Endothelial cell of umbilical vein (primary cell): ENCODE data around the gene TGFBI. TPM values are rescaled to one million over a fixed set of nuclear protein-coding genes. Genes with fewer than 3 reads are reported as not detected.

ENCODE experiments used
- BruUV-seq: library from RNA; stranded (reverse); fragments of 400-500 nt; replicated peaks from 2 replicates; lab custom pipeline; 2021; lab: Mats Ljungman, UMichigan
- CTCF ChIA-PET: fragments of 300-600, 350-600 bp; sonication (Branson Sonifier 250); formaldehyde crosslinking; loops from one replicate; lab custom pipeline; 2021; ENCODE audit warnings: antibody characterized with exemption, inconsistent platforms; lab: Charles Lee
- POLR2A ChIA-PET: fragments of 300-600, 350-600 bp; sonication (Branson Sonifier 250); formaldehyde crosslinking; loops from one replicate; lab custom pipeline; 2021; ENCODE audit warnings: antibody characterized with exemption, inconsistent platforms; lab: Charles Lee
- DNase-seq: peaks from one replicate; pipeline ENCODE4 v3.0.0-alpha.2; 2011; ENCODE audit warnings: low read depth, low spot score
- FAIRE-seq: peaks from 2 replicates; lab custom pipeline; 2011; peaks lifted over from hg19 to GRCh38; lab: Jason Lieb, UNC
- H2AFZ ChIP-seq: 2 replicates; pipeline ENCODE4 v1.6.0; 2012; ENCODE audit warnings: low read depth, low read length, control low read depth, inconsistent platforms
- H3K27ac ChIP-seq: 2 replicates; pipeline ENCODE4 v1.5.1; 2011; ENCODE audit warnings: low read depth, mild to moderate bottlenecking, control low read depth, low read length, moderate library complexity; ENCODE audit not compliant: insufficient read depth
- H3K27me3 ChIP-seq, 2 experiments: 2 replicates each; pipeline versions ENCODE4 v1.6.0 to v1.6.1; 2011; ENCODE audit warnings: low read length in 2 of 2, mixed read lengths in 1 of 2; ENCODE audit not compliant: control insufficient read depth in 2 of 2, insufficient read depth in 2 of 2
- H3K36me3 ChIP-seq, 2 experiments: 2 replicates in 1 of 2; 3 replicates in 1 of 2; pipeline ENCODE4 v1.5.1; 2011; ENCODE audit warnings: low read length in 2 of 2, mild to moderate bottlenecking in 1 of 2, moderate library complexity in 1 of 2; ENCODE audit not compliant: control insufficient read depth in 2 of 2, insufficient read depth in 2 of 2; ENCODE audit errors: extremely low read depth in 1 of 2
- H3K4me1 ChIP-seq: 3 replicates; pipeline ENCODE4 v1.5.1; 2011; ENCODE audit warnings: mild to moderate bottlenecking, low read length; ENCODE audit not compliant: control insufficient read depth, insufficient read depth; ENCODE audit errors: extremely low read depth
- H3K4me2 ChIP-seq: 2 replicates; pipeline ENCODE4 v1.6.1; 2011; ENCODE audit warnings: low read length, control low read depth, mixed read lengths; ENCODE audit not compliant: insufficient read depth
- H3K4me3 ChIP-seq, 3 experiments: fragments of 200-600 bp in 1 of 3; sonication (generic), shearing (Covaris generic) in 1 of 3; replicated peaks in 1 of 3; 2 replicates each; pipeline ENCODE4 v1.5.1; 2011 to 2016; ENCODE audit warnings: control low read depth in 3 of 3, low read length in 3 of 3, mild to moderate bottlenecking in 2 of 3, inconsistent platforms in 1 of 3, low read depth in 1 of 3, moderate library complexity in 1 of 3; ENCODE audit not compliant: insufficient read depth in 1 of 3
- H3K79me2 ChIP-seq: 2 replicates; pipeline ENCODE4 v1.6.0; 2012; ENCODE audit warnings: low read length, inconsistent platforms; ENCODE audit not compliant: control insufficient read depth, insufficient read depth
- H3K9ac ChIP-seq: replicated peaks from 2 replicates; pipeline ENCODE3; 2011; ENCODE audit warnings: low read length, control low read depth; ENCODE audit not compliant: insufficient read depth; ENCODE audit errors: extremely low read depth
- H3K9me1 ChIP-seq: replicated peaks from 3 replicates; pipeline ENCODE4 v1.6.0; 2011; ENCODE audit warnings: mild to moderate bottlenecking, low read length; ENCODE audit not compliant: control insufficient read depth, insufficient read depth; ENCODE audit errors: extremely low read depth
- H3K9me3 ChIP-seq: replicated peaks from 2 replicates; pipeline ENCODE4 v1.5.1; 2012; ENCODE audit warnings: low read length, inconsistent platforms; ENCODE audit not compliant: control insufficient read depth, insufficient read depth
- H4K20me1 ChIP-seq: replicated peaks from 2 replicates; pipeline ENCODE3; 2011; ENCODE audit warnings: mild to moderate bottlenecking, low read length; ENCODE audit not compliant: control insufficient read depth, insufficient read depth; ENCODE audit errors: extremely low read depth
- CTCF ChIP-seq, 2 donors: IDR thresholded peaks; 1 replicate in 1 of 2; 2 replicates in 1 of 2; pipeline ENCODE4 v1.5.1; 2011; ENCODE audit warnings: low read length in 2 of 2, mild to moderate bottlenecking in 2 of 2, moderate library complexity in 2 of 2, control low read depth in 1 of 2, inconsistent platforms in 1 of 2, low read depth in 1 of 2; ENCODE audit not compliant: insufficient read depth in 1 of 2; ENCODE audit errors: extremely low read depth in 1 of 2
- EZH2 ChIP-seq: IDR thresholded peaks from 2 replicates; pipeline ENCODE4 v1.6.1; 2012; ENCODE audit warnings: borderline replicate concordance, low read depth, mild to moderate bottlenecking, moderate library complexity, low read length, inconsistent platforms; ENCODE audit not compliant: severe bottlenecking
- FOS ChIP-seq: IDR thresholded peaks from 2 replicates; pipeline ENCODE4 v1.6.1; 2011; ENCODE audit warnings: mild to moderate bottlenecking, low read length, moderate library complexity, borderline replicate concordance; ENCODE audit not compliant: insufficient read depth
- GATA2 ChIP-seq: IDR thresholded peaks from 2 replicates; pipeline ENCODE4 v1.7.0; 2011; ENCODE audit warnings: low read depth, mild to moderate bottlenecking, moderate library complexity, mixed read lengths, low read length; ENCODE audit not compliant: insufficient read length, insufficient read depth
- JUN ChIP-seq: IDR thresholded peaks from 2 replicates; pipeline ENCODE4 v1.6.1; 2011; ENCODE audit warnings: borderline replicate concordance, low read depth; ENCODE audit not compliant: insufficient read length, insufficient read depth
- MYC ChIP-seq: IDR thresholded peaks from one replicate; pipeline ENCODE4 v1.6.1; 2011; ENCODE audit warnings: mild to moderate bottlenecking, low read depth, low read length
- POLR2A ChIP-seq: IDR thresholded peaks from 2 replicates; pipeline ENCODE4 v1.6.1; 2012; ENCODE audit warnings: low read depth, mild to moderate bottlenecking, control low read depth, low read length
- POLR2AphosphoS5 ChIP-seq: IDR thresholded peaks from 2 replicates; pipeline ENCODE4 v1.6.1; 2012; ENCODE audit warnings: low read depth, mild to moderate bottlenecking, control low read depth, low read length, moderate library complexity; ENCODE audit not compliant: insufficient read depth
- dilution Hi-C: fragments of 300-500 bp; cut with MboI; formaldehyde crosslinking; loops from one replicate; pipeline ENCODE4 v1.15.0; 2019; ENCODE audit warnings: low sequenced_read_pairs; ENCODE audit not compliant: extremely low pct_ligation_motif_present
- intact Hi-C: fragments of 100-400 bp; cut with micrococcal nuclease; formaldehyde crosslinking; loops from one replicate; pipeline ENCODE4 v1.10.0; 2022
- polyA plus RNA-seq, 4 experiments: library from polyadenylated mRNA; depleted of rRNA in 3 of 4; stranded (reverse) in 3 of 4; unstranded in 1 of 4; fragments of >200 nt; gene quantifications; 2 replicates each; pipeline versions ENCODE4 v1.2.1 to v1.2.3, GENCODE V29; 2011 to 2012; ENCODE audit warnings: missing spikeins in 1 of 4
- total RNA-seq: library from RNA; stranded (reverse); gene quantifications from 2 replicates; pipeline ENCODE4 v1.2.3, GENCODE V29; 2021
- TF ChIP-seq, protein P1 (sequence below): IDR thresholded peaks from 2 replicates; pipeline ENCODE4 v1.6.1; 2011; ENCODE audit not compliant: insufficient read depth, insufficient read length

TGFBI gene
- total and polyA plus RNA-seq, 2 donors (not counting 3 experiments of a cell fraction or from before 2014, with no cell fraction given) = 6.5 to 18.9 TPM

- H3K4me2 ChIP-seq = no peak overlapping the region
- no peak overlapping the region for H3K27ac ChIP-seq
- no peak overlapping the region for H3K9ac ChIP-seq
- FAIRE-seq = no peak
- no peak for DNase-seq
- ChIA-PET POLR2A (interaction anchor here (0.7 kb wide), 1 partner anchor 10 kb away, joined by 4 read pairs; no protein-coding TSS in a partner anchor), CTCF (interaction anchor here (0.6 to 2.2 kb wide), 5 partner anchors 9 to 58 kb away, joined by 3 to 15 read pairs (median 4); no protein-coding TSS in a partner anchor)
- no peaks in the 10 kb centered on the region for H3K9me1 ChIP-seq
- no peaks in the 10 kb centered on the region for H3K79me2 ChIP-seq
- no peak overlapping the region for H3K4me3 ChIP-seq
- intact Hi-C loops = loop anchor here (2.0 kb wide), 1 partner anchor 47 kb away; no protein-coding TSS in a partner anchor
- BruUV-seq = no TSS peak
- H3K4me1 ChIP-seq = peaks cover 23% of the 10 kb centered on the region
- TF ChIP-seq GATA2 (no peak), MYC (no peak), FOS (no peak), JUN (no peak), POLR2A (no peak), CTCF (IDR thresholded peaks at IDR 0.05; ENCODE audit: extremely low read depth in 1 of 2, insufficient read depth in 1 of 2, low read depth in 1 of 2, low read length in 2 of 2) (no peak), POLR2AphosphoS5 (no peak), EZH2 (no peak)
- TF ChIP-seq, protein P1, sequence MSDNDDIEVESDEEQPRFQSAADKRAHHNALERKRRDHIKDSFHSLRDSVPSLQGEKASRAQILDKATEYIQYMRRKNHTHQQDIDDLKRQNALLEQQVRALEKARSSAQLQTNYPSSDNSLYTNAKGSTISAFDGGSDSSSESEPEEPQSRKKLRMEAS = no peak
- H4K20me1 ChIP-seq = no peaks in the 10 kb centered on the region
- dilution Hi-C loops = no loop called here
- no peaks in the 10 kb centered on the region for H3K9me3 ChIP-seq
- no peaks in the 10 kb centered on the region for H3K36me3 ChIP-seq
- no peaks in the 10 kb centered on the region for H3K27me3 ChIP-seq
- no peak overlapping the region for H2AFZ ChIP-seq
These were observed 7.0 kb downstream of the TGFBI start for GRCh38 chr5:136035837-136036236.
